CD4-positive, alpha-beta T cell treated with Interleukin-1 beta for 1 hour (primary cell): ENCODE results near the gene EEF2K.
"Not testable (repeated sequence)": the region's sequence is repeated elsewhere in the genome, so short reads cannot be mapped to it uniquely, and the experiment has no call there.

Source experiments
- DNase-seq, 2 donors: peaks; one replicate each; pipeline ENCODE4 v3.0.0-alpha.2; 2020 to 2022

EEF2K gene

GRCh38 chr16:22190081-22190775 is 15.8 kb upstream of the EEF2K start:
- DNase-seq: peak; percentile 93 to 99

DNA sequence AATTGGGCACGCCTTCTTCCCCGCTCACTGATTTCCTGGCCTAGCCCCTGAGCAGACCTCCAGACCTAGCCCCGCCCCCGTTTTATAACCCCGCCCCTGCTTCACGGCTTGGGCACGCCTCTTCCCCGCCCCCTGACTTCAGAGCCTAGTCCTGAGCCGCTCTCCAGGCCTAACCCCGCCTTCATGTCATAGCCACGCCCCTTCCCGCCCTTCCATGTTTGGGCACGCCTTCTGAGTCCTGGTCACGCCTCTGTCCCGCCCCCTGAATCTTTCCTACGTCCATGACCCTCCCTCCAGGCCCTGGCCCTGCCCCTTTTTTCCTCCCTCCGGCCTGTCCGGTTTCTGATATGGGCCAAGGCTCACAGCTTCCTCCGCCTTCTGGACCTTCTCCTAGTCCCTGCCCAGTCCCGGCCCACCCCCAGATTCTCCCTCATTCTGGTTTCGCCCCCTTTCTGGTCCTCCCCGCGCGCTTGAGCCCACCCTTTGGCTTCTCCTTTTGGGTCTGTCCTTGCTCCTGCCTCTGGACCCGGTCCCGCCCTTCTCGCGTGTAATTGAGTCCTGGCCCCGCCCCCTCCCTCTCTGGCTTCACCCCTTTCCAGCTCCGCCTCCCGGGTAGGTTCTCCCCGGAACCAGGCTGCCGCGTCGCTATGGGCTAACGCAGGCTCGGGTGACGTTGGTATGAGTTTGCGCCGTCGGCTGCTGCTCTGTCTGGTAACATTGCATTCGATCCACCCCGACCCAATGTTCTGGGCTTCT is 15.1 kb upstream of the EEF2K start:
- peak; percentile 99 to 100 for DNase-seq

- peak; percentile 44 to 64 for DNase-seq
Observed at GRCh38 chr16:22191532-22192260, 14.4 kb upstream of the EEF2K start.

- DNase-seq: peak; percentile 92
Observed at GRCh38 chr16:22192261-22193062, 13.6 kb upstream of the EEF2K start.

DNA sequence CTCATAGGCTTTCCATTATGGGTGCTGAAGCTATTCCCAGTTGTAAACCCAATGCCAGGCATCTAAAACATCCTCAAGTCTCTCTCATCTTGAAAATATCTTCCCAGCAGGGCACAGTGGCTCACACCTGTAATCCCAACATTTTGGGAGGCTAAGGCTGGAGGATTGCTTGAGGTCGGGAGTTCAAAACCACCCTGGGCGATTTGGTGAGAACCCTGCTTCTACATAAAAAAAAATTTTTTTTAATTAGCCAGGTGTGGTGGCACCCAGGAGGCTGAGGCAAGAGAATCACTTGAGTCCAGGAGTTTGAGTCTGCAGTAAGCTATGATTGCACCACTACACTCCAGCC is 13.0 kb upstream of the EEF2K start:
- DNase-seq: no peak

GRCh38 chr16:22194707-22195444 is 11.2 kb upstream of the EEF2K start:
- DNase-seq: peak; percentile 54 to 64

GRCh38 chr16:22195445-22195694 is 10.7 kb upstream of the EEF2K start:
- DNase-seq: no peak

- peak; percentile 92 to 94 for DNase-seq
Observed at GRCh38 chr16:22195695-22196558, 10.2 kb upstream of the EEF2K start.

DNA sequence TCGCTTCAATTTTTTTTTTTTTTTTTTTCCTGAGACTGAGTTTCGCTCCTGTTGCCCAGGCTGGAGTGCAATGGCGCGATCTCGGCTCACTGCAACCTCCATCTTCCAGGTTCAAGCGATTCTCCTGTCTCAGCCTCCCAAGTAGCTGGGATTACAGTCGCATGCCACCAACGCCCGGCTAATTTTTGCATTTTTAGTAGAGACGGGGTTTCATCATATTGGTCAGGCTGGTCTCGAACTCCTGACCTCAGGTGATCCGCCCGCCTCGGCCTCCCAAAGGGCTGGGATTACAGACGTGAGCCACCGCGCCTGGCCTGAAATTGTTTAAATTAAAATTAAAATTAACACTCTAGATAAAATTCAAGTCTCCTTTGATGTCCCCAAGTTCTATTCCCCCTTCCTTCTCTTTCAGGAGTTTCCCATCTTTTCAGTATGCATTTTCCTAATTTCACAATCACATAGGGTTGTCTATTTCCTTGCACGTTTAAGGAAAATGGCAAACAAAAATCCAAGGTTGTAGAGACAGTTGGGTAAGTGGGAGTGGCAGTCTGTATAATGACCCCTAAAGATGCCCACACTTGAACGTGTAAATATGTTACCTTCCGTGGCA is 9.4 kb upstream of the EEF2K start:
- DNase-seq: not testable (repeated sequence)

GRCh38 chr16:22198547-22199293 is 7.4 kb upstream of the EEF2K start:
- DNase-seq: no peak

- no peak for DNase-seq
Observed at GRCh38 chr16:22202261-22202637, 3.8 kb upstream of the EEF2K start.

DNA sequence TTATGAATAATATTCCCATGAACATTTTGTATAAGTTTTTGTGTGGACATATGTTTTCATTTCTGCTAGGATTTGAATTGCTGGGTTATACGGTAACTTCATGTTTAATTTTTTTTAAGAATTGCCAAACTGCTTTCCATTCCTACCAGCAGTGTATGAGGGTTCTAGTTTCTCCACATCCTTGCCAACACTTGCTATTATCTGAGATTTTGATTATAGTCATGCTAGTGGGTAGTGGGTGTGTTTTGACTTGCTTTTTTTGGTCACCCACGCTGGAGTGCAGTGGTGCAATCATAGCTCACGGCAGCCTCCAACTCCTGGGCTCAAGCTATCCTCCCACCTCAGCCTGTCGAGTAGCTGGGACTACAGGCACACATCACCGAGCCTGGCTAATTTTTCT is 3.0 kb upstream of the EEF2K start:
- no peak for DNase-seq

DNA sequence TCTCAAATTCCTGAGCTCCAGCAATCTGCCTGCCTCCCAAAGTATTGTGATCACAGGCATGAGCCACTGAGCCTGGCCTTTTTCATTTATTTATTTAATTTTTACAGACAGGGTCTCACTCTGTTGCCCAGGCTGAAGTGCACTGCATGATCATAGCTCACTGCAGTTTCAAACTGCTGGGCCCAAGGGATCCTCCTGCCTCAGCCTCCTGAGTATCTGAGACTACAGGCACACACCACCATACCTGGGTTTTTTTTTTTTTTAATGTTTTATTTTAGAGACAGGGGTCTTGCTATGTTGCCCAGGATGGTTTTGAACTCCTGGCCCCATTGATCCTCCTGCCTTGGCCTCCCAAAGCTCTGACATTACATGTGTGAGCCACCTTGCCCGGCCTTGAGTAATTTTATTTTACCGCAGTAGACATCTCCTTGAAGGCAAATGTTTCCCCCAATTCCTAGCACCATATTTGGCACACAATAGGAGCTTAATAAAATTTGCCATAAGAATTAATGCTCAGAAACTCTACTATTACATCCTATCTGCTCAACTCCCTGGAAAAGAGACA is 1.9 kb upstream of the EEF2K start:
- DNase-seq: no peak

GRCh38 chr16:22205577-22206012 is 483 bp upstream of the EEF2K start:
- no peak for DNase-seq

GRCh38 chr16:22206842-22207714 is 1.0 kb downstream of the EEF2K start:
- DNase-seq: peak; percentile 50 to 73

GRCh38 chr16:22207715-22208360 is 1.8 kb downstream of the EEF2K start:
- DNase-seq: no peak

DNA sequence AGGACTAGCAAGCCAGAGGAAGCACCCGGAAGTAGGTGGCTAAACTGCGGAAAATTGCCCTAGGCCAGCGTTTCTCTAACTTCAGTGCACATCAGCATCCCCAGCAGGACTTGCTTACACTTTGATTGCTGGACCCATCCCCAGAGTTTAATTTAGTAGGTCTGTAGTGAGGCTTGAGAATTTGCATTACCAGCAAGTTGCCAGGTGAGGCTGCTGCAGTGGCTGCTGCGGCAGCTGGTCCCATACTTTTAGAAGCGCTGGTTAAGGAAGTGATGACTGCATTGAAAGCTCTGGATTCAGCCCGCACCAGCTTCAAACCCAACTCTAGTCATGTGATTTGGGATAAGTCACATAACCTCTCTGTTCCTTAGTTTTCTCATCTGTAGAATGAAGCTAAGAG is 4.2 kb downstream of the EEF2K start:
- no peak for DNase-seq

- DNase-seq: no peak
Observed at GRCh38 chr16:22210854-22211253, 4.8 kb downstream of the EEF2K start.
